Keratinocyte (primary cell): ENCODE results near the gene DRG2.
A peak's percentile ranks its signal among the peaks of the same experiment; 100 is the strongest.

Experiments
- CTCF ChIP-seq, 3 experiments: IDR thresholded peaks in 1 of 3; conservative IDR thresholded peaks in 1 of 3; optimal IDR thresholded peaks in 1 of 3; 2 replicates in 2 of 3; 3 replicates in 1 of 3; pipeline versions ENCODE3 to v1.5.1; 2011; ENCODE audit warnings: low read length in 3 of 3, mild to moderate bottlenecking in 3 of 3, moderate library complexity in 2 of 3, control low read depth in 1 of 3, inconsistent platforms in 1 of 3; ENCODE audit not compliant: insufficient read depth in 2 of 3; ENCODE audit errors: extremely low read depth in 1 of 3
- EZH2 ChIP-seq: IDR thresholded peaks from one replicate; pipeline ENCODE4 v1.6.1; 2012; ENCODE audit warnings: inconsistent platforms, mild to moderate bottlenecking, low read length, moderate library complexity

GRCh38 chr17:18139949-18140348, 52.2 kb downstream of the DRG2 start:
- TF ChIP-seq CTCF (optimal IDR thresholded peaks at IDR 0.05 in 1 of 3, IDR thresholded peaks at IDR 0.05 in 1 of 3, conservative IDR thresholded peaks at IDR 0.05 in 1 of 3; ENCODE audit: extremely low read depth in 1 of 3, insufficient read depth in 2 of 3, low read length in 3 of 3) (peak; percentile 11 to 59 (median 33)), EZH2 (no peak)
